Measurements from ENCODE around the gene ARMC9. TPM values are rescaled to one million over a fixed set of nuclear protein-coding genes. Genes with fewer than 3 reads are reported as not detected.

Gene ARMC9
- total RNA-seq, 1 donor = 189 TPM

GRCh38 chr2:231339316-231339715, 140.9 kb downstream of the ARMC9 start:
- TF ChIP-seq, protein P1, sequence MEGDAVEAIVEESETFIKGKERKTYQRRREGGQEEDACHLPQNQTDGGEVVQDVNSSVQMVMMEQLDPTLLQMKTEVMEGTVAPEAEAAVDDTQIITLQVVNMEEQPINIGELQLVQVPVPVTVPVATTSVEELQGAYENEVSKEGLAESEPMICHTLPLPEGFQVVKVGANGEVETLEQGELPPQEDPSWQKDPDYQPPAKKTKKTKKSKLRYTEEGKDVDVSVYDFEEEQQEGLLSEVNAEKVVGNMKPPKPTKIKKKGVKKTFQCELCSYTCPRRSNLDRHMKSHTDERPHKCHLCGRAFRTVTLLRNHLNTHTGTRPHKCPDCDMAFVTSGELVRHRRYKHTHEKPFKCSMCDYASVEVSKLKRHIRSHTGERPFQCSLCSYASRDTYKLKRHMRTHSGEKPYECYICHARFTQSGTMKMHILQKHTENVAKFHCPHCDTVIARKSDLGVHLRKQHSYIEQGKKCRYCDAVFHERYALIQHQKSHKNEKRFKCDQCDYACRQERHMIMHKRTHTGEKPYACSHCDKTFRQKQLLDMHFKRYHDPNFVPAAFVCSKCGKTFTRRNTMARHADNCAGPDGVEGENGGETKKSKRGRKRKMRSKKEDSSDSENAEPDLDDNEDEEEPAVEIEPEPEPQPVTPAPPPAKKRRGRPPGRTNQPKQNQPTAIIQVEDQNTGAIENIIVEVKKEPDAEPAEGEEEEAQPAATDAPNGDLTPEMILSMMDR (IDR thresholded peaks at IDR 0.05; ENCODE audit: insufficient read depth, low read depth, low read length) = no peak
- H3K4me3 ChIP-seq (ENCODE audit: low read depth, low read length) = no peak overlapping the region
- DNase-seq (ENCODE audit: low read depth) = peak; percentile 16

DNA sequence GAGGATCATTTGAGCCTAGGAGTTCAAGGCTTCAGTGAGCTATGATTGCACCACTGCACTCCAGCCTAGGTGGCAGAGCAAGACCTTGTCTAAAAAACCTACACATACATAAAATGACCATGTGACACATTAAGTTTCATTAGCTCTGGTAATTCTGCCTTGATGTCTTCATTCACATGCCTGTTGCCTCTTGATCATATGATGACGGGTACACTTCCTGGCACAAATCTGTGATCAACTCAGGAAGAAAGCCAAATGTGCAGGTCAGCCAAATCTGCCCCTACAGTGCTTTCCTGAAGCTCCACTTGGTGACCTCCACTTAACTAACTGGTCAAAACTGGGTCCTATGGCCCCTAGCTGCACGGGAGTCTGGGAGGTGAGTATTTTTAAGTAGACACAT, 142.7 kb downstream of the ARMC9 start:
- H3K4me3 ChIP-seq (ENCODE audit: low read depth, low read length) = no peak overlapping the region
- TF ChIP-seq, protein P1 (IDR thresholded peaks at IDR 0.05; ENCODE audit: insufficient read depth, low read depth, low read length) = no peak
- no peak for DNase-seq (ENCODE audit: low read depth)

DNA sequence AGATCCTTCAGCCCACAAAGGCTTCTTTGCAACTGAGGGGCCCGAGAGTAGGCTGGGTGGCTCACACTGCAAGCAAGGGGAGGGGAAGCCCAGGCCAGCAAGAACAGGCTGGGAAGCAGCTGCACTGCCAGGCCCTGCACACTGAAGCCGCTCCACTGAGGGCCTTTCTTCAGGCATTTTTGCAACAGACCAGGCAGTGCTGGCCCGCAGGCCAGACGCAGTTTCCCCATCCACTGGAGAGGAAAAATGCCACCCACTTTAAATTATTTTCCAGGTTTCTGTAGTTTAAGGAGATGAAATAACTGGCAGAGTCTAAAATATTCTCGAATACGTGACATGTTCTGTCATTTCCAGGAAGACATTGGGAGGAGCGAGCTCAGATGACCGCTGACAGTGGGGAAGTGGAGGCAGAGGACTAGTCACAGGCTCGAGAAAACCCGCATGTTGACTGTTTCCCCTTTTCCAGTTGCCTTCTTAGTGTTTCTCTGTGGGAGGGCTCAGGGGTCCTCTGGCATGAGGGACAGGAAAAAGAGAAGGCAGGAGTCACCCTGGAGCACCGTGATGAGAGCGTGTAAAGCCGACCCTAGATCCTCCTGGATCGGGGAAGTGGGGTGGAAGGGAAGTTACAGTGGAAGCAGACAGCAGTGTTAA, 143.8 kb downstream of the ARMC9 start:
- TF ChIP-seq, protein P1 (IDR thresholded peaks at IDR 0.05; ENCODE audit: insufficient read depth, low read depth, low read length) = no peak
- no peak for DNase-seq (ENCODE audit: low read depth)
- H3K4me3 ChIP-seq (ENCODE audit: low read depth, low read length) = no peak overlapping the region

- no peak overlapping the region for H3K4me3 ChIP-seq (ENCODE audit: low read depth, low read length)
- TF ChIP-seq, protein P1 (IDR thresholded peaks at IDR 0.05; ENCODE audit: insufficient read depth, low read depth, low read length) = no peak
- no peak for DNase-seq (ENCODE audit: low read depth)
These were observed 144.7 kb downstream of the ARMC9 start for GRCh38 chr2:231343006-231343710.

- TF ChIP-seq, protein P1 (IDR thresholded peaks at IDR 0.05; ENCODE audit: insufficient read depth, low read depth, low read length) = no peak
- DNase-seq (ENCODE audit: low read depth) = no peak
- H3K4me3 ChIP-seq (ENCODE audit: low read depth, low read length) = no peak overlapping the region
These were observed 145.6 kb downstream of the ARMC9 start for GRCh38 chr2:231343988-231344387.

GRCh38 chr2:231344851-231345250, 146.4 kb downstream of the ARMC9 start:
- no peak overlapping the region for H3K4me3 ChIP-seq (ENCODE audit: low read depth, low read length)
- DNase-seq (ENCODE audit: low read depth) = no peak
- TF ChIP-seq, protein P1 (IDR thresholded peaks at IDR 0.05; ENCODE audit: insufficient read depth, low read depth, low read length) = no peak

Measured in fibroblast of villous mesenchyme (primary cell).